NCI-H2196 treated with DMSO at 0.1 percent for 48 hours (cell line): Measurements from ENCODE around the gene TMEM163.
A peak's percentile ranks its signal among the peaks of the same experiment; 100 is the strongest.
"Not testable (repeated sequence)": the region's sequence is repeated elsewhere in the genome, so short reads cannot be mapped to it uniquely, and the experiment has no call there.

Experiments used
- DNase-seq: peaks from one replicate; lab custom pipeline; 2025; ENCODE audit not compliant: unreplicated experiment; lab: John Stamatoyannopoulos, UW

The TMEM163 gene

GRCh38 chr2:134718817-134719814, at the start of gene TMEM163:
TSS of gene TMEM163 (minus strand) at chr2:134719000.
- DNase-seq, result peak; percentile 18

- DNase-seq, result no peak
These were observed 47.8 kb upstream of the TMEM163 start for GRCh38 chr2:134766583-134766982.

DNA sequence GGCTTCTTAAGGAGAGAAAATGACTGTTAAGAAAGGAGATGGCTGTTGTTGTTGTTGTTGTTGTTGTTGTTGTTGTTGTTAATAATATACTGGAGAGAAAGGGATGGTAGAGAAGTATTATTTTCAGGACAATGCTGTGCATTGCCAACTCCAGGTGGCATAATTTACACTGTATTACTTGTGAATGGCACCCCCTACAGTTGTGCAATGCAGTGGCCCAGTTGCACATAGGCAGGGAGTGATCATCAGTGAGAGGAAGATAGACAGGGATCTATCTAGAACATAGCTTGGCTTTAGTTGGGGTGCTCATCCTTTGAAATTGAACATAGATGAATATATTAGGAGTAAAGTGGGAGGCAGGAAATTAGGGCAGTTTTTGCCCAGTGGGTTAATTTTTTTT, 47.2 kb upstream of the TMEM163 start:
- DNase-seq, result no peak

GRCh38 chr2:134764164-134764563, 45.4 kb upstream of the TMEM163 start:
- no peak for DNase-seq

- DNase-seq, result no peak
These were observed 44.4 kb upstream of the TMEM163 start for GRCh38 chr2:134763164-134763710.

- DNase-seq, result no peak
These were observed 43.7 kb upstream of the TMEM163 start for GRCh38 chr2:134762508-134762907.

GRCh38 chr2:134760385-134760784, 41.6 kb upstream of the TMEM163 start:
- no peak for DNase-seq

GRCh38 chr2:134758633-134759032, 39.8 kb upstream of the TMEM163 start:
- no peak for DNase-seq

GRCh38 chr2:134751981-134752380, 33.2 kb upstream of the TMEM163 start:
- DNase-seq, result not testable (repeated sequence)

DNA sequence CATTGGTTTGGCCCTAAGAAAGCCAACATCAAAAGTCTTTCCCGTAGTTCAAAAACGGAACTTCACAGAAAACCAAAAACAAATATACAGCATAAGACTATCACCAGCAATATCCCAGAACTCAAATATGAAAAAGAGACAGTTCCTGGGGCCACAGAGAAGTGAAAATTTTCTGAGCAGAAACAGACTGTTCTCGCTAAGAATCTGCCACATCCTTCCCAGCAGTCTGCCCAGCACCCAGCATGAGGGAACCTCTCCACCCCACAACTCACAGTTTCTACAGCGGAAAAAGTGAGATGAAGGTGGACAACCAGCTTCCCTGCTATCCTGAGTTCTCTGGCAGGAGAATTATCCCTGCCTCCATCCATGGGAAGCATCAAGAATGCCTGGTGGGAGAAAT, 26.7 kb upstream of the TMEM163 start:
- no peak for DNase-seq

GRCh38 chr2:134745023-134745422, 26.2 kb upstream of the TMEM163 start:
- DNase-seq, result no peak

GRCh38 chr2:134739879-134740301, 21.1 kb upstream of the TMEM163 start:
- no peak for DNase-seq

GRCh38 chr2:134739236-134739878, 20.6 kb upstream of the TMEM163 start:
- DNase-seq, result no peak

GRCh38 chr2:134738141-134738870, 19.5 kb upstream of the TMEM163 start:
- no peak for DNase-seq

DNA sequence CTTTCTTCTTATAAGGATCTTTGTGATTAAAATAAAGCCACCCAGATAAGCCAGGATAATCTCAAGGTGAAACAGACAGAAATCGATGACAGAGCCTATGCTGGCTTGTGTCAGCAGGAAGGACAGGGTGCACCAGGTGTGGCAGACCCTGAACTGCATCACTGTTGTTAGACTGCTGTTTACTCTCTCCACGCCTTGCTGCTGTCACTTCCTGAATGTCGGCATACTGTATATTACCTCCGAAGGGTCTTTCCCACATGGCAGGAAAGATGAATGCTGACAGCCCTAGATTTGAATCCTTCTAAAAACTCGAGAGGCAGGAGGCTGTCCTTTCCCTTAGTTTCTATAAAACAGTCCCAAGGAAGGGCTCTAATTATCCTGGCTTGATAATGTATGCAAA, 18.9 kb upstream of the TMEM163 start:
- no peak for DNase-seq

GRCh38 chr2:134736167-134736880, 17.5 kb upstream of the TMEM163 start:
- no peak for DNase-seq

GRCh38 chr2:134728163-134728562, 9.4 kb upstream of the TMEM163 start:
- no peak for DNase-seq

DNA sequence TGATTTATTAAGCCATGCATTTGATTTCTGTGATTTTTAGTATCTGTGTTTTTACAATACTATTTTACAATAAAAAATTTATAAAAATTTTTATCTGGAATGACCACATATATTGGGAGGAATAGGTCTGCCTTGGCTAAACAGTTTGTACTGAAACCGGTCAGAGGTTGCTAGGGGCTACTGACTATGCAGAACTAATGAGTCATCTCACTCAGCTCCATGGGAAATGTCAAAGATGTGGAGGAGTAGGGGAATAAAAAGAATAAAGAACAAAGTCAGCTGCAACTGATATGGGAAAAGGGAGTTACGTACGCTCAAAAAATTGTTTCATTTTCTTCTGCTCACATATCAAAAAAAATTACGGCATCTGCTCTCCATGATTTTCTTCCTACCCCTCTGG, 8.6 kb upstream of the TMEM163 start:
- DNase-seq, result no peak

DNA sequence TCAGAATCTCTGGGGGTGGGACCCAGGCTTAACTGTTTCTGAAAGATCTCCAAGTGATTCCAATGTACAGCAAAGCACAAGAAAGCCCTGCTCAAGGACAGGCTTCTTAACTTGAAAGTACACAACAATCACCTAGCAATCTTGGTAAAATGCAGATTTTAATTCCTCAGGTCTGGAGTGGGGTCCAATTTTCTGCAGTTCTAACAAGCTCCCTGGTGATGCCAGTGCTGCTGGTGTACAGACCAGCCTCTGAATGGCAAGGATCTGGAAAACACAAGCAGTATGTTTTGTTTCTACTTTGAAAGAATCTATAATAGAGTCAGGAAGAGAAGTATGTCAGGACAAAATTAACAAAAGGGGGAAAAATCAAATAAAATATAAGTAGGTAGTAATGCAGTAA, 7.8 kb upstream of the TMEM163 start:
- DNase-seq, result no peak

DNA sequence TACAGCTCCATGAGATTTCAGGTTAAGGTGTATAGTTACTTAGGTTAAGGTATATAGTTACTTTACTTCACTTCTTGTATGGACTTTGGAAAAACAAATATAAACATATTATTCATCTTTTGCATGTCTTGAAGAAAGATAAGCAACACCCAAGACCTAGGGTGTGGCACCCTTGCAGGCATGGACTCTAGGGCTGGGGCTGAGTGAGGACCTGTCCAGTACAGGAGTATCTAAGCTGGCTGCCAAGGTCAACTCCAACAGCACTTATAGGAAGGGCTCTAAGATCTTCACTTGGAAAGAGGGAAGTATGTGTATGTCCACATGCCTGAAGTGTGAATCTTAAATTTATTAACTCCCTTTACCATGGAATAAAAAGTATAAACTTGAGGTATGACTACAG, 7.1 kb upstream of the TMEM163 start:
- no peak for DNase-seq

GRCh38 chr2:134724341-134724740, 5.5 kb upstream of the TMEM163 start:
- no peak for DNase-seq
